ENCODE data around the gene CIB1.
A peak's percentile ranks its signal among the peaks of the same experiment; 100 is the strongest.
"Not testable (repeated sequence)": the region's sequence is repeated elsewhere in the genome, so short reads cannot be mapped to it uniquely, and the experiment has no call there.

CIB1 gene

DNA sequence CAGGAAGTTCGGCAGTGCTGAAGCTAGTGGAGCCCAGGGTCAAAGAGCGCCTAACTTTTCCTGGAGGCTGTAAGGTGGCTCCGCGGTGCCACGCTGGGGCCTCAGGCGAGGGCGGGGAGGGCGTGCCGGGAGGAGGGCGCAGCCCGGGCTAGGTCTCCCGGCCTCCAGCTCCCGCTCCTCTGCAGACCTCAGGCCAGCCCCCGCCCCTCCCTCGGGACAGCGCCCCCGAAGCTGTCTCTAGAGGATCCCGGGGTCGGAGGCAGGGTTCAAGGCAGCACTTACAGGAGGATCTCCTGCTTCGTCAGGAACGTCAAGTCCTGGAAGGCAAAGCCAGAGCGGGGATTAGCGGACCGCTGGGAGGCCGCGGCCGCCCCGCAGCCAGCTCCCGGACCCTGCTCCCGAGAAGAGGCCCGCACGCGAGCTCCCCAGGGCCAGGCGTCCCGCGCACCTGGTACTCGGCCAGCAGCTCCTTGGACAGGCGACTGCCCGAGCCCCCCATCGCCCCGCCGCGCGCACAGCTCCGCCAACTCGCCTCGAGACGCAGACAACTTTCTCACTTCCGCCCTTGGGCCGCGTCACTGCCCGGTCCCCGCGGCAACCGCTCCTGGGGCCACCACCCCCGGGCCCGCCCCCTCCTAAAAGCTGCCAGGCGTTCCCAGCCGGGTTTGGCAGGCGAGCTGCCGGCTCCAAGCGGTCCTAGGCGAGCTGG lies at the start of gene CIB1:
Gene CIB1, minus strand, starts transcription at position 555 of the 709 bp plus-strand sequence. Its CDS starts 56 bp downstream, at position 499.
- peak; percentile 99 for DNase-seq

DNA sequence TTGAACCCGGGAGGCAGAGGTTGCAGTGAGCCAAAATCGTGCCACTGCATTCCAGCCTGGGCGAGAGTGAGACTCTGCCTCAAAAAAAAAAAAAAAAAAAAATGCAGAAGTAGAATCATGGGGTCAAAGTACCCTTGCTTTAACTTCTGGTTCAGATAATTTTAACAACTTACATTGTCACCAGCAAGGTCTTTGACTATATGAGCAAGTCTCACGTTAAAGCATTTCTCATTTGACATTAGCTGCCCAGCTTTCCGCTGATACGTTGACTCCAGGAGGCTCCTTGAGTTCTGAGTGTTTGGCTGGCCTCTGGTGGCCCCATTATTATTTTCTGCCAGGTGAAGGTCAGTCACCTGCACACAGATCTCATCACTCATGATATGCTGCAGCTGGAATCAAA lies 47.9 kb upstream of the CIB1 start:
- DNase-seq, result not testable (repeated sequence)

DNA sequence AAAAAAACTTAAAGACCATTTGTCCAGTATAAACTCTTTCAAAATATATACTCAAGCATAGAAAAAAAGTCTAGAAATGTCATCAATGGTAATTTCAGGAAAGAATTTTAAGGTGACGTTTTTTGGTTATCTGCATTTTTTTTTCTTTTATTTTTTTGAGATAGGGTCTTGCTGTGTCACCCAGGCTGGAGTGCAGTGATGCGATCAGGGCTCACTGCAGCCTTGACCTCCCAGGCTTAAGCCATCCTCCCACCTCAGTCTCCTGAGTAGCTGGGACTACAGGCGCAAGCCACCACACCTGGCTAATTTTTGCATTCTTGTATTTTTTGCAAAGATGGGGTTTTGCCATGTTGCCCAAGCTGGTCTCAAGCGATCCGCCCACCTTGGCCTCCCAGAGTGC lies 47.0 kb upstream of the CIB1 start:
- not testable (repeated sequence) for DNase-seq

DNA sequence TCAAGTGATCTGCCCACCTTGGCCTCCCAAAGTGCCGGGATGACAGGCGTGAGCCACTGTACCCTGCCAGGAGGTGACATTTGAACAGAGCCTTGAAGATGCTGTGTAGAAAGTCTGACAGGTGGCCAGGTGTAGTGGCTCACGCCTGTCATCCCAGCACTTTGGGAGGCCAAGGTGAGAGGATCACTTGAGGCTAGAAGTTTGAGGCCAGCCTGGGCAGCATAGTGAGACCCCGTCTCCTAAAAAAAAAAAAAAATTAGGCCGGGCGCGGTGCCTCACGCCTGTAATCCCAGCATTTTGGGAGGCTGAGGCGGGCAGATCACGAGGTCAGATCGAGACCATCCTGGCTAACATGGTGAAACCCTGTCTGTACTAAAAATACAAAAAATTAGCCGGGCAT lies 44.7 kb upstream of the CIB1 start:
- DNase-seq, result not testable (repeated sequence)

DNA sequence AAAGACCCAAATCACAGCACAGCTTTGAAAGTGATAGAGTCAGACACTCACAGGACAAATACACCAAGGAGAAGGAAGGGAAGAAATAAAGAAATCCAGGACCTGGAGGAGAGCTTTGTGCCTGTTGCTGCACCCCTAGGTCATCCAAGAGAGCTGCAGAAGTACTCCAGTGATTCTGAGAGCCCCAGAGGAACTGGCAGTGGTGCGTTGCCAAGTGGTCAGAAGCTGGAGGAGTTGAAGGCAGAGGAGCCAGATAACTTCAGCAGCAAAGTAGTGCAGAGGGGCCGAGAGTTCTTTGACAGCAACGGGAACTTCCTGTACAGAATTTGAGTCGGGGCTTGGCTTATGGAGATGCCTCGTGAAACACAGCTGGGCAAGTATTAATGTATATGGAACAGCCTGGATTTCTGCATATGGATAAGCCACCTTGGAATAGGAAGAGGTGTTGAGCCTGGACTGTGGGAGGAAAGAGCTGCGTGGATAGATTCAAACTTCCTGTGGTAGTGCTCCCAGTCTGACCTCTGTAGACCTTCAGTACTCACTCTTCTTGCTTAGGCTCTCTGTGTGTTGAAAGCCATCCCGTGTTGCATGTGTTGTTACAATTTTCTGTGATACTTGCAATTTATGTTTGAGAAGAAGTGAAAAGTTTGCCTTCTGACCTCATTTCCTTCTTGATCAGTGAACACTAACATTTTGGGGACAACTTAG lies 37.9 kb upstream of the CIB1 start:
- no peak for DNase-seq

DNA sequence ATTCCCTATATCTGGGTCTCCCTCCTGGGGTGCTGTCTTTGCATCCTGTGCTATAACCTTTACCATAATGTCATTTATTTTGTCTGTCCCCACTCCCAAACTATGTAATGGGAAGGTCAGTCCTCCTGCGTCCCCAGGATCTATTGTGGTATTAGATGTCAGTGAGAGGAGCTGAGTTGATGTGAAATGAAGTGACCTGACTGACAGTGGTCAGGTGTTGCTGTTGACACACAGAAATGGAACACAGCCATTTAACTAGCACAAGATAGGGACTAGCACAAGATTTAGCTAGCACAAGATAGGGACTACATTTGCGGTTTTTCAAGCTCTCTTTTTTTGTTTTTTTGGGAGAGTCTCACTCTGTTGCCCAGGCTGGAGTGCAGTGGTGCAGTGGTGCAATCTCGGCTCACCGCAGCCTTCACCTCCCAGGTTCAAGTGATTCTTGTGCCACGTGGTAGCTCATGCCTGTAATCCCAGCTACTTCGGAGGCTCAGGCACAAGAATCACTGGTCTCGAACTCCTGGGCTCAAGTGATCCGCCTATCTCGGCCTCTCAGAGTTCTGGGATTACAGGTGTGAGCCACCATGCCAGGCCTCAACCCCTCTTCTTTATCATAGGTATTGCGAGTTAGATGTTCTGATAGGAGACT lies 36.9 kb upstream of the CIB1 start:
- DNase-seq, result no peak

DNA sequence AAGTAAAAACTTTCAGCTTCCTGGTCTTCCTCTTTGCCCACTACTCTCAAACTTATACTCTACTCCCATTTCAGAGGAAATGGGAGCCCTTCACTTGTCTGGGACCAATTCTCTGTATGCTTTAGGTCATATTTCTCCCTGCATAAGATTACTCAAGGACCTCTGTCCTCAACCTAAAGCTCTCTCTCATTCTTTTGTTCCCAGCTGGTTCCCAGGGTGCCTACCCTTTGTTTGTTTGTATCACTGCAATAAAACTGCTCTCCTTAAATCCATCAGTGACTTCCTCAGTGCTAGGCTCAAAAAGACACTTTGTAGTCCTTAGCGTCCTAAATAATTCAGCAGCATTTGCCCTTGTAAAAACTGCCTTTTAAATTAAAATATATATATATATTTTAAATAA lies 34.7 kb upstream of the CIB1 start:
- no peak for DNase-seq

DNA sequence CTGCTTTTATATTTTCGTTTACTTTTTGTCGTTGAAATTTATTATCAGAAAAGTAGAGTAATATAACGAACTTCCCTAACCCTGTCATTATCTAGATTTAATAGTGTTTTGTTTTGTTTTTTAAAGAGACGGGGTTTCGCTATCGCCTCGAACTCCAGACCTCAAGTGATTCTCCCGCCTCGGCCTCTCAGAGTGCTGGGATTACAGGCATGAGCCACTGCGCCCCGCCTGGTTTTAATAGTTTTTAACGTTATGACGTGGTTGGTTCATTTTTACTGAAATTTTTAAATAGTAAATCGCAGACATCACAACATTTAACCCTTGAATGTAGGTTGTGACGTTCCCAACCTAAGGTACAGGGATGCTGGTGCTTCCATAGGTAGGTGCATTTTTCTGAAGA lies 32.7 kb upstream of the CIB1 start:
- peak; percentile 56 for DNase-seq

DNA sequence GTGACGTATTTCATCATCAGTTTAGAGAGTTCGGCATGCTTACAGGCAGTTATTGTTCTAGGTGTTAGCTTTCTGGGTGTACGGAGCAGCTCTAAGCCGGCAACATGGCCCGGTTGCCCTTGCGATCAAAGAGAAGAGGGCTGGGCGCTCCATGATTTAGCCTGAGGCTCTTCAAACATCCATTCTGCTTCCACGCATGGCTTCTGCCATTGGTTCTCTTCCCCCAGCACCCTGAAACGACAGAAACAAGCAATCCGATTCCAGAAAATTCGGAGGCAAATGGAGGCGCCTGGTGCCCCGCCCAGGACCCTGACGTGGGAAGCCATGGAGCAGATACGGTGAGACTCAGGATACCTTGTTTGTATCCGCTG lies 32.3 kb upstream of the CIB1 start:
- no peak for DNase-seq

DNA sequence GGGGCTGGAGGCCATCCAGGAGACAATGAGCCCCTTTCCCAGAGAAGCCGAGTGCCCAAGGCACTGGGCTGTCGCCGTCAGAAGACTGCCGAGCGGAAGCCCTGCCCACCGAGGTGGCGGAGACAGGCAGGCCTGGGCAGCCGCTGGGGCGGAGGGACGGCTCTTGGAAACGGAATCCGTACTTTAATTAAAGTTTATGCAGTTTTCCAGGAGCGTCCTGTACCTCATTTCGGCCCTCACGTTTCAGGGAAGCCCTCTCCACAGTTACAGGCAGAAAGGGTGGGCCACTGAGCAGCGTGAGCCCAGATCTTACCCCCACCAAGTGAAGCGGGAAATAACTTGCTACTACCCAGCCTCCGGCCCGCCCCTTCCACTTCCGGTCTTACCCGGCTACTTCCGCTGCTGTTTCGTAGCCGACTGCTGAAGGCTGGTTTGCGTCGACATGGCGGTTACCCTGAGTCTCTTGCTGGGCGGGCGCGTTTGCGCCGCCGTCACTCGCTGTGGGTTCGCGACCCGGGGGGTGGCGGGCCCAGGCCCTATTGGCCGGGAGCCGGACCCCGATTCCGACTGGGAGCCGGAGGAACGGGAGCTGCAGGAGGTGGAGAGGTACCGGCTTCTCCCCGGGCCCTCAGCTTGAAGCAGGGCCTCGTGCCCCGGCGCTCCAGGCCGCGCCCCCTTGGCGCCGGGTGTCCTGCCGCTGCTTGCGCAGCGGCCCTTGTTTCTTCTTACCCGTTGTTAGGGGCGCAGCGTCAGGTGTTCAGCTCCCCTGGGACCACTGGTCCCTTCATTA lies 31.7 kb upstream of the CIB1 start, which contains the start of gene NGRN:
Gene NGRN, plus strand, starts transcription at position 402 of the 790 bp plus-strand sequence. Its CDS starts 41 bp downstream, at position 443.
- DNase-seq, result peak; percentile 96

DNA sequence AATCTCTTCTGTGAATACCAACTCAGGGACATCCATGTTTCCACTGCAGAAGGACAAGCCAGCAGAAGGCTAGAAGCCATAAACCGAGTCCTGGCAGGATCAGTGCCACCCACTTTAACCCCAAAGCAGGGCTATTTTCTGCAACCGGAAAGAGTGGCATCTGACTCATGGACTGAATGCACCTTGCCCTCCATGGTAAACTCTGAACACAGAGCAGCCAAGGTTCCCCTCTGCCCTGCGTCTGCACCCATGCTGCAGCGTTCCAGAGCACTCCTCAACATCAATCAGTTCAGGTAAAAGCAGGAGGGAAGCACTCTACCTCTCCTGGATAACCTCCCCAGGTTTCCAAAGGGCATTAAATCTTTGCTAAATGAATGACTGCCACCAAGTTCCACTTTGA lies 30.9 kb upstream of the CIB1 start:
- peak; percentile 51 for DNase-seq

DNA sequence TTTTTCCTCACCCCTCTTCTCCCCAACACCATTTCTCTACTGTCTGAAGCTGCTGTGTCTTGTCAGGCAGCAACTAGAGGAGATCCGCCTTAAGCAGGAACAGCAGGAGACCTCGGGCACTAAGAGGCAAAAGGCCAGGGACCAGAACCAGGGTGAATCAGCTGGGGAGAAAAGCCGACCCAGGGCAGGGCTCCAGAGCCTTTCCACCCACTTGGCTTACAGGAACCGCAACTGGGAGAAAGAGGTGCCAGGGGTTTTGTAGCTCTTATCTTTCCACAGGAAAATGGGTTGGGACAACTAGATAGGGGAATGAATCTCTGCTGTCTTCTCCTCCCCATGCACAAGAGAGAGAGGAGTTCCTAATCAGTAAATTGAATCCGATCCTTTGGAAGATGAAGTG lies 28.7 kb upstream of the CIB1 start:
- DNase-seq, result no peak

DNA sequence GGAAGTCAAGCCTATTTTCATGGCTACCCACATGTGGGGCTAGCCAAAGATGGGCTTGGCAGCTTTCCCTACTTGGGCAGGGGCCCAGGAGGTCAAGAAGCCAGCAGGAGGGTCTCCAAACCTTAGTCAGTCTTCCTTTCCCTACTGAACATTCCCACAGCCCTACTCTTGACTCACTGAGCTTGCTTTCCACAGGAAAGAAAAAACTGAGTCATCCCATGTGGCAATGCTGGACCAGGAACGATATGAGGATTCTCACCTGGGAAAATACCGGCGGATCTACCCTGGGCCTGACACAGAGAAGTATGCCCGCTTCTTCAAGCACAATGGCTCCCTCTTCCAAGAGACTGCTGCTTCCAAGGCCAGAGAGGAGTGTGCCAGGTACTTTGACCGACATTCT lies 28.1 kb upstream of the CIB1 start:
- DNase-seq, result no peak

DNA sequence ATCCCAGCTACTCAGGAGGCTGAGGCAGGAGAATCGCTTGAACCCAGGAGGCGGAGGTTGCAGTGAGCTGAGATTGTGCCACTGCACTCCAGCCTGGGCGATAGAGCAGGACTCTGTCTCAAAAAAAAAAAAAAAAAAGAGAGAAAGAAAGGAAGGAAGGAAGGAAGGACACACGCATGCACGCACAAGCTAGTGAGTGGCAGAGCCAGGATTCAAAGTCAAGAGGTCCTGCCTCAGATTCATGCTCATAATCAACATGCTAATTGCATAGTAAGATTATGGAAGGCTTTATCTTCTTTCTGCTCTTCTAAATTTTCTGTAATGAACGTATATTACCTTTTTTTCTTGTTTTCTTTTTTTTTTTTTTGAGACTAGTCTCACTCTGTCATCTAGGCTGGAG lies 27.0 kb upstream of the CIB1 start:
- DNase-seq, result not testable (repeated sequence)

DNA sequence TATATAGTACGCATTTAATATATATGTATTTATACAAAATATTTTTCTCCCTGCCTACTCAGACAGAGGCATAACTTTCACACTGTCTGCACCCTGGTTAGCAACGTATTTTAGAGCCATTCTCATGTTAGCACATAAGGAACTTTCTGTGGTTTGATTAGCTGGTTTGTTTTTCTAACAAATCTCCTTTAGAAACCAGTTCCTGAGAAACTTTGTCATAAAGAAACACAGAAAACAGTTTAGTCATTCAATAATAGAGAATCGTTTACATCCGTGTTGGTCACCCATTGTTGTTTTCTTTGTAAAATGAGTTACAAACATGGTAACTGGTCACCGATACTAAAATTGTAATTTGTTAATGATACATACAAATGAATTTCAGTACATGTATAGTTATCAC lies 25.8 kb upstream of the CIB1 start:
- no peak for DNase-seq

DNA sequence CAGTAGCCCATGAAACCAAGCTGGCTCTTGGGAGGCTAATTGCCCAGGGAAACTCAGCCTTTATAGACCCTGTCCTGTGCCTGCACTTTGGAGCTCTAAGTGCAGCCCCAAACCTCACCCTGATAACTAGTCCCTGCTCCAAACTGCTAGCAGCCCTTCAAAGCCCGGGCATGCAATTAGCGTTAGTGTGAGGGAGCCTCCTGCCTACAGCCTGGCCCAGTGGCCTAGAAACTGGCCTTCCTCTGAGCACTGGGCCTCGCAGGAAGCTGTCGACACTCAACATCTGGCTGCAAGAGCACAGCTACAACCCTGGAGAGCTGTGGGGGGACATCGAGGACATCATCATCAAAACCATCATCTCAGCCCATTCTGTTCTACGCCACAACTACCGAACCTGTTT lies 24.0 kb upstream of the CIB1 start:
- no peak for DNase-seq

DNA sequence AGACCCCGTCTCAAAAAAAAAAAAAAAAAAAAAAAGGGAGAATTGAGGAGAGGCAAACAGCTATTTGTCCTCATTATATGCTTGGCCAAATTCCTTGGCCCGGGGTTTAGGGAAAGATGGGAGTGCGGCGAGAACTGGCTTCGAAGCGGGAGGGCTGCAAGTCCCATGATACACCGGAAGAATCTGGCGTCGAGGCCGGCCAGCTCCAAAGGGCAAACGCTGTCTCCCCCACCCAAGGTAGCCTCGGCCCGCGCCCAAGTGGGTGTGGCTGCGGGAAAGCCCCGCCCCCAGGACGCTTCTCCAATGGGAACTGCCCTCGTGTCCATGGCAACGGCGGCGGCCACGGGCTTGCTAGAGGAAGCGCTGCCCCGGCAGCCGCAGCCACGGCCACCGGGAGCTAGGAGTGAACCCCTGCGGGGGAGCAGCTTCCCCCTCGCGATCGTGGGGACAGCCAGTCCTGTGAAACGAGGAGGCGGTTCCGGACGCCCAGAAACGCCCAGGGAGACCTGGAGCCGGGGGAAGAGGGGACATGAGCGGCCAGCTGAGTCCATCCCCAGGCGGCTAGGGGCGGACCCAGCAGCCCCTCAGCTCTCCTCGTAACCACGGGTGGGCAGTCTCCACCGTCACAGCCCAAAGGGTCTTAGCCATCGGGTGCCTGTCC lies 15.6 kb upstream of the CIB1 start, which contains the start of gene TTLL13:
Gene TTLL13, plus strand, starts transcription at position 354 of the 661 bp plus-strand sequence. CDS start 1,075 bp downstream, outside the sequence.
- DNase-seq, result peak; percentile 78

DNA sequence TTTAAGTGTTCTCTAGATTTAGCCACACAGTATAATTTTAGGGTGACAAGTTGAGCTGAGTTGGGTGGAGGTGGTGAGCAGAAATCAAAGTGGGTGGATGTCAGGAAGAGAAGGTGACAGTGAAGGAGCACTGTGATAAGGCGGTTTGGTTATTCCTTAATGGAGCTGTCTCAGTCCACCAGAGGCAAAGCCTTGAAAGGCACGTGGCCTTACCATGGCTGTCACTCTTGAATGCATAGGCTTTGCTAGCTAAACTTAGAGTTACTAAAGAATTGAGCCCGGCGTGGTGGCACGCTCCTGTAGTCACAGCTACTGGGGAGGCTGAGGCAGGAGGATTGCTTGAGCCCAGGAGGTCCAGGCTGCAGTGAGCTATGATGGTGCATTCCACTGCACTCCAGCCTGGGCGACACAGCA lies 15.1 kb upstream of the CIB1 start:
- no peak for DNase-seq

DNA sequence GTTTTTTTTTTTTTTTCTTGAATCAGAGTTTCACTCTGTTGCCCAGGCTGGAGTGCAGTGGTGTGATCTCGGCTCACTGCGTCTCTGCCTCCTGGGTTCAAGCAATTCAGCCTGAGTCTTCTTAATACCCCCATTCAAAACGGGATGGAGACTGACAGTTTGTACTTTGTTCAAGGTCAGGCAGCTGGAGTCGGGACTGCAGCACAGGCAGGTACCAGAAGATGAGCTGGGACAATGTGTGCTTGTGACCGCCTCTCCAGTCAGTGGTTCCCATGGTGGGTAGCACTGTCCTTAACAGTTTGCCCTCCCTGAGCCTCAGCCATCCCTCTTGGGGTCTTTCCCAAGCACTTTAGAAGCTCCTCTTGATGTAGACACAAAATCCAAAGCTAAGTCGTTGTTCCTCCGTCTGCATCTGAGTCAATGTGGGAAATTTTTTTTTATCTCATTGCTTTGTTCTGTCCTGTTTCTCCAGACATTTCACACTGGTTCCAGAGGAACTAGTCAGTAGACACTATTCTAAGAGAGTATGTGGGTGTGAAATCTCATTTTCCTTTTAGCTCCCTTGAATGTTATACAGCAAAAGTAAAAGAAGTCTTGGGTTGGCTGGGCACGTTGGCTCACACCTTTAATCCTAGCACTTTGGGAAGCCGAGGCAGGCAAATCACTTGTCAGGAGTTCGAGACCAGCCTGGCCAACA lies 10.3 kb upstream of the CIB1 start:
- DNase-seq, result no peak

DNA sequence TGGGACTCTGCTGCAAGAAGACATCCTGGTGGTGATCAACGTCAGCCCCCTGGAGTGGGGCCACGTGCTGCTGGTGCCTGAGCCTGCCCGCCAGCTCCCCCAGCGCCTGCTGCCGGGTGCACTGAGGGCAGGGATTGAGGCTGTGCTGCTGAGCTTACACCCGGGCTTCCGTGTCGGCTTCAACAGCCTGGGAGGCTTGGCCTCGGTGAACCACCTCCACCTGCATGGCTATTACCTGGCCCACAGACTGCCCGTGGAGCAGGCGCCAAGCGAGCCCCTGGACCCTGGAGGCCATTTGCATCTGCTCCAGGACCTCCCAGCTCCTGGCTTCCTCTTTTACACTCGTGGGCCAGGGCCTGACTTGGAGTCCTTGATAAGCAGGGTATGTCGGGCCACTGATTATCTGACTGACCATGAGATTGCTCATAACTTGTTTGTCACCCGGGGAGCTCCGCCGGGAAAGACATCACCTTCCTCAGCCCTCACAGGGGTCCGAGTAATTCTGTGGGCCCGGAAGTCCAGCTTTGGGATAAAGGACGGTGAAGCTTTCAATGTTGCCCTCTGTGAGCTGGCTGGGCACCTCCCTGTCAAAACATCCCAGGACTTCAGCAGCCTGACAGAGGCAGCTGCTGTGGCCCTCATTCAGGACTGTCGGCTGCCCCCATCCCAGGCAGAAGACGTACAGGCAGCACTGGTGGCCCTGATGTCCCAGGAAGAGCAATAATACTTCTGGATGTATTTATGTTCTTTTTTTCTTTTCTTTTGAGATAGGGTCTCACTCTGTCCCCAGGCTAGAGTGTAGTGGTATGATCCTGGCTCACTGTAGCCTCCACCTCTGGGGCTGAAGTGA lies 7.8 kb upstream of the CIB1 start:
- no peak for DNase-seq

DNA sequence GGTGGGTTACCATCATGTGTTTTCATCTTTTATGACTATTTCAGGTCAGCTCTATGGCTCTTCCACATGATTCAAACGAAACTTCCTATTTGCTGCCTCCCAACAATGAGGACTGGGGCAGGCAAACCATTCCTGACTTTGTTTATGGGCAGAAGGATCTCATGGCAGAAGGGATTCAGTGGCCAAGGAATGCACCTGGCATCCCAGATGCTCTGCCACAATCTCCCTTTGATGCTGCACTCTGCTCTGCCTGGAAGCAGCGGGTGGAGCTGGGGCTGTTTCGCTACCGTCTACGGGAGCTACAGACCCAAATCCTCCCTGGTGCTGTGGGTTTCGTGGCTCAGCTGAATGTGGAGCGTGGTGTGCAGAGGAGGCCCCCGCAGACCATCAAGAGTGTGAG lies 7.1 kb upstream of the CIB1 start:
- DNase-seq, result no peak
